Heart left ventricle (tissue), 13 donors: ENCODE measurements around the gene CPNE8.

Experiments
- POLR2A ChIP-seq, 2 donors: fragments of 450-650 bp; IDR thresholded peaks; one replicate each; pipeline ENCODE4 v1.6.1; 2017; ENCODE audit warnings: antibody characterized with exemption in 2 of 2, mild to moderate bottlenecking in 2 of 2, moderate library complexity in 2 of 2
- TF ChIP-seq, protein P1 (sequence below), 12 donors: fragments of 200-600 bp; sonication (generic) in 4 of 12; IDR thresholded peaks; one replicate each; pipeline versions ENCODE4 v1.5.0 to v1.8.0; 2018 to 2022; ENCODE audit warnings: antibody characterized with exemption in 12 of 12, mild to moderate bottlenecking in 5 of 12
- donor health status: ischemic (EF 13 %, LVEDD 7.1; RV severe dilation, severe dysfunction).
- donor health status: DM: no; HTN: yes; CAD: no.
- donor health status: DM: no; HTN: no; CAD: no.
- donor health status: ischemic (EF 25% LVEDD 6.9; RV normal size, moderate dysfunction).
- donor health status: ischemic (EF 25% LVEDD 5.7; RV mildly dilated, moderate dysfunction).
- donor health status: ischemic (EF 35%, LVEDD 5.7; RV mildly dilated, moderate dysfunction).
- donor health status: nonischemic (EF 11% LVEDD 7.7; RV severe dilation, severe dysfunction).
- donor health status: DM: yes; HTN: yes; CAD: no.
- donor health status: PGD.
- donor health status: ischemic (EF 29% LVEDD 5.4; RV normal size, mild dysfunction).
- donor health status: nonischemic (EF 23%, LVEDD 6.1; RV moderate dilation, normal function).

DNA sequence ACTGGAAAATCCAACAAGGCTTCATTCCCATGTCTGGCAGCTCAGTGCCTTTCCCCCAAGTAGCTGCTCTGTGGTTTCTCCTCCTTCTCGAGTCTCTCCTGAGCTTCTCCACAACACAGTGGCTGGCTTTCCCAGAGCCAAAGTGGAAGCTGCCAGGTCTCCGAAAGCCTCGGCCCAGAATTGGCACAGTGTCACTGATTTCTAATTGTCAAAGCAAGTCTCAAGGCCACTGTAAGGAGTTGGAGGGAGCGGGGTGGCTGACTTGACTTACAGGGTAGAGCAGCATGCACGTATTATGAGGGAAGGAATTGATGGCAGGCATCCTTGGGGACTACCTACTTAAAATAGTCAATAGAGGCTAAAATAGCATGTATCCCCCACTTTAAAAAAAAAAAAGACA lies 6.7 kb upstream of the CPNE8 start:
- TF ChIP-seq POLR2A (IDR thresholded peaks at IDR 0.05) = no peak
- TF ChIP-seq, protein P1, sequence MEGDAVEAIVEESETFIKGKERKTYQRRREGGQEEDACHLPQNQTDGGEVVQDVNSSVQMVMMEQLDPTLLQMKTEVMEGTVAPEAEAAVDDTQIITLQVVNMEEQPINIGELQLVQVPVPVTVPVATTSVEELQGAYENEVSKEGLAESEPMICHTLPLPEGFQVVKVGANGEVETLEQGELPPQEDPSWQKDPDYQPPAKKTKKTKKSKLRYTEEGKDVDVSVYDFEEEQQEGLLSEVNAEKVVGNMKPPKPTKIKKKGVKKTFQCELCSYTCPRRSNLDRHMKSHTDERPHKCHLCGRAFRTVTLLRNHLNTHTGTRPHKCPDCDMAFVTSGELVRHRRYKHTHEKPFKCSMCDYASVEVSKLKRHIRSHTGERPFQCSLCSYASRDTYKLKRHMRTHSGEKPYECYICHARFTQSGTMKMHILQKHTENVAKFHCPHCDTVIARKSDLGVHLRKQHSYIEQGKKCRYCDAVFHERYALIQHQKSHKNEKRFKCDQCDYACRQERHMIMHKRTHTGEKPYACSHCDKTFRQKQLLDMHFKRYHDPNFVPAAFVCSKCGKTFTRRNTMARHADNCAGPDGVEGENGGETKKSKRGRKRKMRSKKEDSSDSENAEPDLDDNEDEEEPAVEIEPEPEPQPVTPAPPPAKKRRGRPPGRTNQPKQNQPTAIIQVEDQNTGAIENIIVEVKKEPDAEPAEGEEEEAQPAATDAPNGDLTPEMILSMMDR (IDR thresholded peaks at IDR 0.05) = no peak
